ENCODE results near the gene TAMALIN.

The TAMALIN gene

GRCh38 chr12:52055731-52056711 lies 49.3 kb downstream of the TAMALIN start:
- no peak for DNase-seq (ENCODE audit: low read depth)

- DNase-seq (ENCODE audit: low read depth), result no peak
Measured at GRCh38 chr12:52056801-52057637, 50.3 kb downstream of the TAMALIN start.

- no peak for DNase-seq (ENCODE audit: low read depth)
Measured at GRCh38 chr12:52057638-52058576, 51.2 kb downstream of the TAMALIN start.

GRCh38 chr12:52058631-52059361 lies 52.0 kb downstream of the TAMALIN start:
- no peak for DNase-seq (ENCODE audit: low read depth)

- DNase-seq (ENCODE audit: low read depth), result no peak
Measured at GRCh38 chr12:52059582-52060497, 53.1 kb downstream of the TAMALIN start.

- DNase-seq (ENCODE audit: low read depth), result no peak
Measured at GRCh38 chr12:52060498-52061177, 53.9 kb downstream of the TAMALIN start.

GRCh38 chr12:52061470-52062166 lies 54.9 kb downstream of the TAMALIN start:
- DNase-seq (ENCODE audit: low read depth), result no peak

- no peak for DNase-seq (ENCODE audit: low read depth)
Measured at GRCh38 chr12:52062167-52063081, 55.7 kb downstream of the TAMALIN start.

- no peak for DNase-seq (ENCODE audit: low read depth)
Measured at GRCh38 chr12:52063082-52063924, 56.6 kb downstream of the TAMALIN start.

GRCh38 chr12:52063981-52064649 lies 57.4 kb downstream of the TAMALIN start:
- DNase-seq (ENCODE audit: low read depth), result no peak
